GM12872 (cell line): ENCODE data around the gene TOX2.
A peak's percentile ranks its signal among the peaks of the same experiment; 100 is the strongest.

Experiments used
- CTCF ChIP-seq: IDR thresholded peaks from 3 replicates; pipeline ENCODE4 v1.5.1; 2011; ENCODE audit warnings: low read depth, mild to moderate bottlenecking, low read length, moderate library complexity; ENCODE audit not compliant: insufficient read depth

TOX2 gene

GRCh38 chr20:44091026-44091425 is 176.4 kb downstream of the TOX2 start:
- no peak for TF ChIP-seq CTCF

- TF ChIP-seq CTCF: peak; percentile 57
Measured at GRCh38 chr20:44092551-44093248, 178.0 kb downstream of the TOX2 start.

DNA sequence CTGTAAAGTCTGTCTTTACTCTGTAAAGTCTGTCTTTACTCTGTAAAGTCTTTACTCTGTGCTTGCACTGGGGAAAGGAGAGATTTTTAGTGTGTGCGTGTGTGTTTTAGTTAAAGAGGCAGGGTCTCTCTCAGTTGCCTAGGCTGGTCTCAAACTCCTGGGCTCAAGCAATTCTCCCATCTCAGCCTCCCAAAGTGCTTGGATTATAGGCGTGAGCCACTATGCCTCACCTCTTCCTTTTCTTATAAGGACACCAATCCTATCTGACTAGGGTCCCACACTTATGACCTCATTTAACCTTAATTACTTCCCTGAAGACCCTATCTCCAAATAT is 178.6 kb downstream of the TOX2 start:
- TF ChIP-seq CTCF: no peak

DNA sequence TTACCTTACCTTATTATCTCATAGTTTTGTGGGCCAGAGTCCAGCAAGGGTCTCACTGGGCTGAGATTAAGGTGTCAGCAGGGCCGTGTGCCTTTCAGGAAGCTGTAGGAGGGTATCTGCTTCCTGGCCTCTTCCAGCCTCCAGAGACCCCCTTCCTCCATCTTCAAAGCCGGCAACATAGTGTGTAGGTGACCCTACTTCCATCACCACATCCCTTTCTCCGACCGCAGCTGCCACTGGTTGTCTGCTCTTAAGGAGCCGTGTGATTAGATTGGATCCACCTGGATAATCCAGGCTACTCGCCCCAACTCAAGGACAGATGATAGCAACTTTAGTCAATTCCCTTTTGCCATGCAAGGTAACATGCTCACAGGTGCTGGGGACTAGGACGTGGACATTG is 181.2 kb downstream of the TOX2 start:
- TF ChIP-seq CTCF: no peak

DNA sequence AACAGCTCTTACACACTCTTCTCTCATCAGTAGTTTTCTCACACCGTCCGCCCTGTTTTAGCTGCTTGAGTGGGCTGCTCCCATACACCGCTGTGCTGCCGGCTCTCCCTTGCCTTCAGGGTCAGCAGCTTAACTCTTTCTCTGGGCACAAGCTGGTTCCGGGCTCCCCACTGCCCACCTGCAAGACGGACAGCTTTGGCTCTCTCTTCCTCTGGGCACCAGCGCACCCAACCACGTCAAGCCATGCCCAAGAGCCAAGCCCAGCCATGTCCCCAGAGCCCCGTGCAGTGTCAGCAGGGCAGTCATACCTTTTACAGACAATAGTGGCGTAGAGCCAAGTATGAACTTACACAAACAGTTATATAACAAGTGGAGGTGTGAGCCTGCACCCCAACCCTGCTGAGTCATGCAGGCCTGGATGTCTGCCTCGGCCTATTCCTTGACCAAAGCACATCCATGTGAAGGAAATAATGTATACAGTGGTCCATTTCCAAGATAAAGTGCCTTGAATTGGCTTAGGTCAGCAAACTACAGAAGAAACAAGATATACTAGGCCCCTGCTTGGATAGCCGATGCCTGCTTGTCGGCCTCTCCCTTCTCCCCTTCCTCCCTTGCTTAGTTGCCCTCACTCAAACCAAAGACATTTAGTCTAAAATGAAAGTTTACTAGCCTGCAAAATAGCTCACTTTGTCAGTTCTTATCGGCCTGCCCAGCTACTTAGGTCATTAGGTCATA is 183.0 kb downstream of the TOX2 start:
- no peak for TF ChIP-seq CTCF

- TF ChIP-seq CTCF: no peak
Measured at GRCh38 chr20:44098256-44098630, 183.6 kb downstream of the TOX2 start.

DNA sequence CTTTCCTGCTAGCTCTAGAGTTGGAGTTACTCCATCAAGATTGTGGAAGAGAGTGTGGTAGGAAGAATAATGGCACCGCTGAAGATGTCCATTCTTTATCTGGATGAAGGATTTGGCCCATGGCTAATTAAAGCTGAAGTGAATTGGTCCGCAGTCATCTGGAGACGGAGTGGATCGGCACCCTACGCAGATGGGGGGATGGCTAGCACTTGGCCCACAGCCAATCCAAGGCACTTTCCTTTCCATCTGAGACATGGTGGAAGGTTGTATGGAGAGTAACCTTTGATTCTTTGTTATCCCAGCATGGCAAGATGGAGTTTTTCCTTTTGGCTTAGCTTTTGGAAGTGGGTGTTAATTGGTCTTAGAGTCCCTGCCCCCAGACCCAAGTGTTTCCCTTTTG is 184.0 kb downstream of the TOX2 start:
- no peak for TF ChIP-seq CTCF
